NCI-H2029 (cell line): Measurements from ENCODE around the gene KIAA1614.

Experiments
- DNase-seq: peaks from one replicate; lab custom pipeline; 2025; lab: John Stamatoyannopoulos, UW

KIAA1614 gene

GRCh38 chr1:180907313-180908055, 5.2 kb upstream of the KIAA1614 start:
- no peak for DNase-seq

- DNase-seq = no peak
Observed at GRCh38 chr1:180908074-180908765, 4.5 kb upstream of the KIAA1614 start.

- DNase-seq = no peak
Observed at GRCh38 chr1:180909005-180909414, 3.7 kb upstream of the KIAA1614 start.

GRCh38 chr1:180909462-180909976, 3.2 kb upstream of the KIAA1614 start:
- DNase-seq = no peak

GRCh38 chr1:180911640-180912191, 981 bp upstream of the KIAA1614 start:
- DNase-seq = no peak

- DNase-seq = no peak
Observed at GRCh38 chr1:180912211-180912800, 391 bp upstream of the KIAA1614 start.

GRCh38 chr1:180915426-180915965, 2.8 kb downstream of the KIAA1614 start:
- DNase-seq = no peak

GRCh38 chr1:180916012-180916770, 3.5 kb downstream of the KIAA1614 start:
- no peak for DNase-seq

GRCh38 chr1:180916771-180917170, 4.1 kb downstream of the KIAA1614 start:
- DNase-seq = no peak

GRCh38 chr1:180917306-180918065, 4.8 kb downstream of the KIAA1614 start:
- no peak for DNase-seq

- DNase-seq = no peak
Observed at GRCh38 chr1:180918519-180918918, 5.8 kb downstream of the KIAA1614 start.

GRCh38 chr1:180919183-180919700, 6.5 kb downstream of the KIAA1614 start:
- no peak for DNase-seq

- no peak for DNase-seq
Observed at GRCh38 chr1:180920193-180920592, 7.5 kb downstream of the KIAA1614 start.

GRCh38 chr1:180920702-180921101, 8.0 kb downstream of the KIAA1614 start:
- DNase-seq = no peak

- DNase-seq = no peak
Observed at GRCh38 chr1:180921386-180921785, 8.7 kb downstream of the KIAA1614 start.

- DNase-seq = no peak
Observed at GRCh38 chr1:180921891-180922630, 9.4 kb downstream of the KIAA1614 start.

- no peak for DNase-seq
Observed at GRCh38 chr1:180922631-180923015, 9.9 kb downstream of the KIAA1614 start.

- no peak for DNase-seq
Observed at GRCh38 chr1:180923021-180923841, 10.5 kb downstream of the KIAA1614 start.

GRCh38 chr1:180923887-180924286, 11.2 kb downstream of the KIAA1614 start:
- DNase-seq = no peak
